Fibroblast of villous mesenchyme (primary cell): ENCODE measurements around the gene GPR135. TPM values are rescaled to one million over a fixed set of nuclear protein-coding genes. Genes with fewer than 3 reads are reported as not detected.
"Not testable (repeated sequence)": the region's sequence is repeated elsewhere in the genome, so short reads cannot be mapped to it uniquely, and the experiment has no call there.

ENCODE experiments used
- DNase-seq: peaks from one replicate; pipeline ENCODE4 v3.0.0-alpha.2; 2010; ENCODE audit warnings: low read depth
- H3K4me3 ChIP-seq: 2 replicates; pipeline ENCODE4 v1.5.1; 2011; ENCODE audit warnings: low read depth, mild to moderate bottlenecking, low read length
- CTCF ChIP-seq: IDR thresholded peaks from 2 replicates; pipeline ENCODE4 v1.5.1; 2012; ENCODE audit warnings: low read depth, mild to moderate bottlenecking, low read length; ENCODE audit not compliant: insufficient read depth
- total RNA-seq: library from RNA; depleted of rRNA; stranded (reverse); fragments of >200 nt; gene quantifications from 2 replicates; pipeline ENCODE4 v1.2.3, GENCODE V29; 2012

The GPR135 gene
- total RNA-seq, 1 donor = 6.5 TPM

GRCh38 chr14:59460378-59460777 lies 4.8 kb downstream of the GPR135 start:
- no peak overlapping the region for H3K4me3 ChIP-seq
- no peak for TF ChIP-seq CTCF
- no peak for DNase-seq

GRCh38 chr14:59458486-59458885 lies 6.7 kb downstream of the GPR135 start:
- DNase-seq = no peak
- TF ChIP-seq CTCF = no peak
- H3K4me3 ChIP-seq = no peak overlapping the region

- no peak for DNase-seq
- H3K4me3 ChIP-seq = no peak overlapping the region
- no peak for TF ChIP-seq CTCF
These were observed 9.8 kb downstream of the GPR135 start for GRCh38 chr14:59455411-59455810.

- no peak for TF ChIP-seq CTCF
- peak; percentile 81 for DNase-seq
- no peak overlapping the region for H3K4me3 ChIP-seq
These were observed 11.0 kb downstream of the GPR135 start for GRCh38 chr14:59454139-59454538.

- TF ChIP-seq CTCF = no peak
- H3K4me3 ChIP-seq = no peak overlapping the region
- no peak for DNase-seq
These were observed 13.3 kb downstream of the GPR135 start for GRCh38 chr14:59451849-59452248.

- no peak for TF ChIP-seq CTCF
- H3K4me3 ChIP-seq = no peak overlapping the region
- no peak for DNase-seq
These were observed 14.5 kb downstream of the GPR135 start for GRCh38 chr14:59450716-59451115.

GRCh38 chr14:59448673-59449072 lies 16.5 kb downstream of the GPR135 start:
- H3K4me3 ChIP-seq, DNase-seq: not testable (repeated sequence)
